H1 (cell line): ENCODE data around the gene RIMKLA. TPM values are rescaled to one million over a fixed set of nuclear protein-coding genes. Genes with fewer than 3 reads are reported as not detected.

Source experiments
- CTCF ChIA-PET: fragments of 300-600 bp; sonication (Branson Sonifier 250); formaldehyde crosslinking; loops from one replicate; lab custom pipeline; 2021; ENCODE audit not compliant: partially characterized antibody; lab: Charles Lee
- POLR2A ChIA-PET: fragments of 300-600 bp; sonication (Branson Sonifier 250); formaldehyde crosslinking; loops from one replicate; lab custom pipeline; 2021; ENCODE audit warnings: inconsistent platforms; ENCODE audit not compliant: partially characterized antibody; lab: Charles Lee
- DNase-seq, 2 experiments: peaks; one replicate each; pipeline versions ENCODE4 v3.0.0 to v3.0.0-alpha.2; 2010 to 2022; ENCODE audit warnings: low spot score in 2 of 2, low read depth in 1 of 2, mixed read lengths in 1 of 2
- FAIRE-seq: peaks from 2 replicates; lab custom pipeline; 2011; peaks lifted over from hg19 to GRCh38; lab: Jason Lieb, UNC
- H2AFZ ChIP-seq: 2 replicates; pipeline ENCODE4 v1.8.1; 2012; ENCODE audit warnings: low read length, inconsistent platforms
- H2AK5ac ChIP-seq: 2 replicates; pipeline ENCODE4 v1.6.1; 2013; ENCODE audit warnings: low read depth, low read length
- H2BK120ac ChIP-seq: replicated peaks from 2 replicates; pipeline ENCODE3; 2013; ENCODE audit warnings: low read depth, low read length, inconsistent platforms
- H2BK12ac ChIP-seq: 2 replicates; pipeline ENCODE4 v1.6.1; 2013; ENCODE audit warnings: low read depth, low read length
- H2BK15ac ChIP-seq: 2 replicates; pipeline ENCODE4 v1.6.1; 2013; ENCODE audit warnings: low read length
- H2BK20ac ChIP-seq: 2 replicates; pipeline ENCODE4 v1.6.1; 2013; ENCODE audit warnings: low read length
- H2BK5ac ChIP-seq: 2 replicates; pipeline ENCODE4 v1.6.1; 2013; ENCODE audit warnings: low read depth, low read length
- H3K14ac ChIP-seq: 2 replicates; pipeline ENCODE4 v1.6.1; 2013; ENCODE audit warnings: inconsistent platforms; ENCODE audit not compliant: insufficient read length
- H3K18ac ChIP-seq: 2 replicates; pipeline ENCODE4 v1.6.1; 2013; ENCODE audit warnings: low read length; ENCODE audit errors: extremely low read depth
- H3K23ac ChIP-seq: 2 replicates; pipeline ENCODE4 v1.6.1; 2013; ENCODE audit warnings: inconsistent platforms; ENCODE audit not compliant: insufficient read length
- H3K23me2 ChIP-seq: 2 replicates; pipeline ENCODE4 v1.6.1; 2013; ENCODE audit warnings: low read depth, low read length
- H3K27ac ChIP-seq: 2 replicates; pipeline ENCODE4 v1.6.1; 2011; ENCODE audit warnings: low read depth, low read length, inconsistent platforms
- H3K27me3 ChIP-seq, 4 experiments: replicated peaks in 1 of 4; 1 replicate in 1 of 4; 2 replicates in 3 of 4; pipeline versions ENCODE4 v1.6.1 to v1.8.1; 2011 to 2013; ENCODE audit warnings: low read length in 3 of 4, mild to moderate bottlenecking in 3 of 4, inconsistent platforms in 2 of 4, mixed read lengths in 2 of 4, moderate library complexity in 1 of 4; ENCODE audit not compliant: control insufficient read depth in 3 of 4, insufficient read depth in 3 of 4; ENCODE audit errors: extremely low read depth in 1 of 4
- H3K36me3 ChIP-seq, 4 experiments: 2 replicates each; pipeline versions ENCODE4 v1.6.1 to v1.8.1; 2011 to 2013; ENCODE audit warnings: mild to moderate bottlenecking in 4 of 4, low read length in 3 of 4, moderate library complexity in 2 of 4, control low read depth in 1 of 4, inconsistent platforms in 1 of 4; ENCODE audit not compliant: insufficient read depth in 4 of 4, control insufficient read depth in 2 of 4
- H3K4ac ChIP-seq: replicated peaks from 2 replicates; pipeline ENCODE3; 2013; ENCODE audit warnings: low read length, low read depth, mixed read lengths, inconsistent platforms; ENCODE audit not compliant: insufficient read length
- H3K4me1 ChIP-seq, 4 experiments: replicated peaks in 1 of 4; 1 replicate in 1 of 4; 2 replicates in 3 of 4; pipeline versions ENCODE4 v1.6.1 to v1.8.1; 2011 to 2013; ENCODE audit warnings: low read length in 3 of 4, inconsistent platforms in 2 of 4, mixed read lengths in 1 of 4; ENCODE audit not compliant: insufficient read depth in 4 of 4, control insufficient read depth in 3 of 4
- H3K4me2 ChIP-seq, 2 experiments: 2 replicates each; pipeline versions ENCODE4 v1.6.1 to v1.8.1; 2011 to 2013; ENCODE audit warnings: low read depth in 2 of 2, low read length in 2 of 2, control low read depth in 1 of 2, inconsistent platforms in 1 of 2, mild to moderate bottlenecking in 1 of 2; ENCODE audit not compliant: insufficient read depth in 1 of 2
- H3K4me3 ChIP-seq, 4 experiments: fragments of 200-600, 300-600 bp in 1 of 4; sonication (generic), shearing (Covaris generic), sonication (Bioruptor Twin) in 1 of 4; 2 replicates each; pipeline versions ENCODE4 v1.5.1 to v1.8.1; 2011 to 2016; ENCODE audit warnings: low read length in 4 of 4, low read depth in 3 of 4, control low read depth in 2 of 4, inconsistent platforms in 2 of 4, mild to moderate bottlenecking in 2 of 4, mixed read lengths in 1 of 4, moderate library complexity in 1 of 4; ENCODE audit not compliant: insufficient read depth in 2 of 4; ENCODE audit errors: extremely low read depth in 1 of 4
- H3K56ac ChIP-seq: replicated peaks from 2 replicates; pipeline ENCODE3; 2013; ENCODE audit warnings: low read depth, mild to moderate bottlenecking, mixed read lengths, low read length, inconsistent platforms; ENCODE audit not compliant: insufficient read length
- H3K79me1 ChIP-seq: 2 replicates; pipeline ENCODE4 v1.6.1; 2013; ENCODE audit warnings: low read depth, low read length, control low read depth
- H3K79me2 ChIP-seq, 2 experiments: 2 replicates each; pipeline versions ENCODE4 v1.6.1 to v1.8.1; 2012 to 2013; ENCODE audit warnings: low read length in 2 of 2, mild to moderate bottlenecking in 2 of 2, inconsistent platforms in 1 of 2; ENCODE audit not compliant: insufficient read depth in 2 of 2, control insufficient read depth in 1 of 2
- H3K9ac ChIP-seq, 4 experiments: replicated peaks in 1 of 4; 1 replicate in 1 of 4; 2 replicates in 3 of 4; pipeline versions ENCODE4 v1.6.1 to v1.8.1; 2011 to 2013; ENCODE audit warnings: low read depth in 3 of 4, low read length in 3 of 4, control low read depth in 2 of 4, mild to moderate bottlenecking in 2 of 4, moderate library complexity in 2 of 4, inconsistent platforms in 1 of 4; ENCODE audit errors: extremely low read depth in 1 of 4
- H3K9me3 ChIP-seq, 2 experiments: 2 replicates each; pipeline versions ENCODE4 v1.6.1 to v1.8.1; 2012 to 2013; ENCODE audit warnings: mild to moderate bottlenecking in 2 of 2, moderate library complexity in 2 of 2, control low read depth in 1 of 2, inconsistent platforms in 1 of 2, low read depth in 1 of 2, low read length in 1 of 2, mixed read lengths in 1 of 2; ENCODE audit not compliant: insufficient read depth in 2 of 2
- H4K20me1 ChIP-seq, 2 experiments: replicated peaks in 1 of 2; 2 replicates each; pipeline versions ENCODE3 to v1.8.1; 2011 to 2013; ENCODE audit warnings: inconsistent platforms in 2 of 2, low read length in 2 of 2, mild to moderate bottlenecking in 1 of 2; ENCODE audit not compliant: insufficient read depth in 2 of 2, control insufficient read depth in 1 of 2
- H4K5ac ChIP-seq: 2 replicates; pipeline ENCODE4 v1.6.1; 2013; ENCODE audit warnings: low read length, low read depth, mixed read lengths, inconsistent platforms; ENCODE audit not compliant: insufficient read length
- H4K8ac ChIP-seq: 2 replicates; pipeline ENCODE4 v1.8.0; 2013; ENCODE audit warnings: mild to moderate bottlenecking, moderate library complexity, low read length, inconsistent platforms; ENCODE audit not compliant: insufficient read depth; ENCODE audit errors: extremely low read depth
- H4K91ac ChIP-seq: replicated peaks from 2 replicates; pipeline ENCODE3; 2013; ENCODE audit warnings: low read length, mixed read lengths, inconsistent platforms; ENCODE audit not compliant: insufficient read length
- ASH2L ChIP-seq: fragments of 200-600, 300-600 bp; sonication (generic); IDR thresholded peaks from one replicate; pipeline ENCODE4 v1.7.1; 2017; ENCODE audit warnings: low read length
- BACH1 ChIP-seq: IDR thresholded peaks from 2 replicates; pipeline ENCODE4 v1.6.1; 2012; ENCODE audit warnings: low read length, improper control_type of control experiment
- CHD2 ChIP-seq: IDR thresholded peaks from 2 replicates; pipeline ENCODE4 v1.6.1; 2012; ENCODE audit warnings: low read length, improper control_type of control experiment
- CREB1 ChIP-seq: IDR thresholded peaks from 2 replicates; pipeline ENCODE4 v1.6.1; 2012; ENCODE audit warnings: inconsistent platforms
- E2F6 ChIP-seq: IDR thresholded peaks from 2 replicates; pipeline ENCODE4 v1.6.1; 2012; ENCODE audit warnings: inconsistent platforms
- EZH2 ChIP-seq: fragments of 200-600 bp; sonication (generic); IDR thresholded peaks from 2 replicates; pipeline ENCODE4 v1.7.1; 2012; ENCODE audit warnings: low read depth, mild to moderate bottlenecking, moderate library complexity, low read length, inconsistent platforms; ENCODE audit not compliant: severe bottlenecking
- JUN ChIP-seq: IDR thresholded peaks from 2 replicates; pipeline ENCODE4 v1.6.1; 2011; ENCODE audit warnings: low read depth, mild to moderate bottlenecking, improper control_type of control experiment, low read length
- NRF1 ChIP-seq: IDR thresholded peaks from 2 replicates; pipeline ENCODE4 v1.6.1; 2011; ENCODE audit warnings: mild to moderate bottlenecking, low read depth, low read length, improper control_type of control experiment
- POU5F1 ChIP-seq: IDR thresholded peaks from 2 replicates; pipeline ENCODE4 v1.6.1; 2011; ENCODE audit warnings: low read depth, mild to moderate bottlenecking, low read length, moderate library complexity
- RFX5 ChIP-seq: IDR thresholded peaks from 2 replicates; pipeline ENCODE4 v1.6.1; 2011; ENCODE audit warnings: low read depth, low read length, improper control_type of control experiment, borderline replicate concordance
- SIN3A ChIP-seq, 2 experiments: IDR thresholded peaks in 1 of 2; conservative IDR thresholded peaks in 1 of 2; 2 replicates each; pipeline ENCODE4 v1.6.1; 2011 to 2012; ENCODE audit warnings: low read length in 2 of 2, improper control_type of control experiment in 1 of 2, low read depth in 1 of 2, mild to moderate bottlenecking in 1 of 2
- SIX5 ChIP-seq: IDR thresholded peaks from 2 replicates; pipeline ENCODE4 v1.6.1; 2011; ENCODE audit warnings: mild to moderate bottlenecking, low read depth, low read length
- TBP ChIP-seq: IDR thresholded peaks from 2 replicates; pipeline ENCODE4 v1.6.1; 2011; ENCODE audit warnings: low read depth, low read length, improper control_type of control experiment
- WGBS, 2 experiments: shearing (Covaris generic) in 1 of 2; methylation state at CpG; one replicate each; pipeline versions ENCODE4 v1.1.6 to v1.1.7; 2013 to 2015; ENCODE audit warnings: low lambda C conversion rate in 2 of 2, mixed read lengths in 2 of 2, inconsistent platforms in 1 of 2, low coverage in 1 of 2, missing lambda C conversion rate in 1 of 2; ENCODE audit not compliant: insufficient replicate concordance in 2 of 2, insufficient coverage in 1 of 2, insufficient read length in 1 of 2; ENCODE audit errors: extremely low coverage in 1 of 2, missing lambda C conversion rate in 1 of 2; 5-methylcytosine and 5-hydroxymethylcytosine counted together
- polyA plus RNA-seq, 7 experiments: library from polyadenylated mRNA; depleted of rRNA in 3 of 7; stranded (reverse) in 5 of 7; unstranded in 2 of 7; fragments of >200 nt in 5 of 7; fragments of 200-250 nt in 2 of 7; gene quantifications; 1 replicate in 5 of 7; 2 replicates in 1 of 7; 4 replicates in 1 of 7; pipeline versions ENCODE4 v1.2.1 to v1.2.3, GENCODE V29; 2011 to 2013; ENCODE audit warnings: missing spikeins in 2 of 7, mixed read lengths in 2 of 7
- total RNA-seq: library from RNA; stranded (reverse); fragmentation: NEBNext Ultra II Directional; extraction: Animal tissue kit (Norgen Biotek cat#: 25700); gene quantifications from 2 replicates; pipeline ENCODE4 v1.2.1, GENCODE V29; 2021
- TF ChIP-seq, protein P1 (sequence below): IDR thresholded peaks from 2 replicates; pipeline ENCODE4 v1.6.1; 2012; ENCODE audit warnings: inconsistent platforms

The RIMKLA gene
- total and polyA plus RNA-seq, 2 of the 8 experiments (the other 6 are each of a cell fraction or from before 2014, with no cell fraction given), result 3.2 to 5.8 TPM

- no peak overlapping the region for H3K4me2 ChIP-seq
- H3K56ac ChIP-seq, result no peak overlapping the region
- H4K8ac ChIP-seq, result no peak overlapping the region
- H3K9me3 ChIP-seq, result no peaks in the 10 kb centered on the region
- H3K9ac ChIP-seq, result no peak overlapping the region
- no peaks in the 10 kb centered on the region for H3K23me2 ChIP-seq
- H2BK20ac ChIP-seq, result no peak overlapping the region
- H2BK120ac ChIP-seq, result no peak overlapping the region
- H3K79me2 ChIP-seq, result no peaks in the 10 kb centered on the region
- no peak overlapping the region for H3K4me3 ChIP-seq
- DNase-seq (no peak), FAIRE-seq (no peak)
- H3K4me1 ChIP-seq, result no peaks in the 10 kb centered on the region
- H2BK15ac ChIP-seq, result no peak overlapping the region
- H3K27ac ChIP-seq, result no peak overlapping the region
- CTCF ChIA-PET, result no interaction called here
- H4K91ac ChIP-seq, result no peak overlapping the region
- H3K23ac ChIP-seq, result no peak overlapping the region
- no peaks in the 10 kb centered on the region for H4K20me1 ChIP-seq
- H3K36me3 ChIP-seq, result no peaks in the 10 kb centered on the region
- POLR2A ChIA-PET, result no interaction called here
- no peak overlapping the region for H3K4ac ChIP-seq
- no peak overlapping the region for H2BK5ac ChIP-seq
- 91% methylated on average over 2 of the region's 2 CpGs; no CpG with 5 or more reads in 1 of the 2 experiments for WGBS, 2 experiments
- TF ChIP-seq RFX5 (no peak), NRF1 (no peak), ASH2L (no peak), POU5F1 (no peak), CREB1 (no peak), SIN3A (conservative IDR thresholded peaks at IDR 0.05 in 1 of 2, IDR thresholded peaks at IDR 0.05 in 1 of 2; ENCODE audit: low read depth in 1 of 2, low read length in 2 of 2) (no peak), SIX5 (no peak), CHD2 (no peak), EZH2 (no peak), JUN (no peak), TBP (no peak), BACH1 (no peak), E2F6 (no peak)
- TF ChIP-seq, protein P1, sequence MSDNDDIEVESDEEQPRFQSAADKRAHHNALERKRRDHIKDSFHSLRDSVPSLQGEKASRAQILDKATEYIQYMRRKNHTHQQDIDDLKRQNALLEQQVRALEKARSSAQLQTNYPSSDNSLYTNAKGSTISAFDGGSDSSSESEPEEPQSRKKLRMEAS, result no peak
- no peak overlapping the region for H3K14ac ChIP-seq
- H3K27me3 ChIP-seq, result 0 out of 7 replicates have a peak, but pooled peaks cover 0 to 3% (median 0%) of the 10 kb centered on the region in 4 experiments
- H3K79me1 ChIP-seq, result no peaks in the 10 kb centered on the region
- H2AK5ac ChIP-seq, result no peak overlapping the region
- H4K5ac ChIP-seq, result no peak overlapping the region
- H3K18ac ChIP-seq, result no peak overlapping the region
- no peak overlapping the region for H2BK12ac ChIP-seq
- no peak overlapping the region for H2AFZ ChIP-seq
Measured at GRCh38 chr1:42372796-42373195, 7.8 kb upstream of the RIMKLA start.
